Trophoblast cell (in vitro differentiated cells and primary cell): ENCODE results near the gene GOLIM4.

Source experiments
- DNase-seq, 2 donors: peaks; one replicate each; pipeline ENCODE4 v3.0.0-alpha.2; 2016
- H2AFZ ChIP-seq: 2 replicates; pipeline ENCODE4 v1.6.1; 2013; ENCODE audit warnings: low read length, moderate library complexity, mild to moderate bottlenecking; ENCODE audit not compliant: insufficient read depth, poor library complexity
- H2AK5ac ChIP-seq: 2 replicates; pipeline ENCODE4 v1.6.1; 2013; ENCODE audit warnings: mild to moderate bottlenecking, low read length
- H2BK120ac ChIP-seq: 2 replicates; pipeline ENCODE4 v1.6.1; 2013; ENCODE audit warnings: low read length, mild to moderate bottlenecking, moderate library complexity; ENCODE audit not compliant: insufficient read depth, poor library complexity
- H2BK12ac ChIP-seq: 2 replicates; pipeline ENCODE4 v1.6.1; 2013; ENCODE audit warnings: mild to moderate bottlenecking, low read length, moderate library complexity
- H2BK5ac ChIP-seq: 2 replicates; pipeline ENCODE4 v1.6.1; 2013; ENCODE audit warnings: low read length, low read depth, moderate library complexity, mild to moderate bottlenecking; ENCODE audit not compliant: poor library complexity
- H3K14ac ChIP-seq: 2 replicates; pipeline ENCODE4 v1.6.1; 2013; ENCODE audit warnings: mild to moderate bottlenecking, low read length
- H3K18ac ChIP-seq: 2 replicates; pipeline ENCODE4 v1.6.1; 2013; ENCODE audit warnings: mild to moderate bottlenecking, low read length
- H3K23ac ChIP-seq: 2 replicates; pipeline ENCODE4 v1.6.1; 2013; ENCODE audit warnings: low read length
- H3K27ac ChIP-seq: 2 replicates; pipeline ENCODE4 v1.5.1; 2013; ENCODE audit warnings: low read depth, mild to moderate bottlenecking, inconsistent platforms, low read length, moderate library complexity
- H3K27me3 ChIP-seq: 2 replicates; pipeline ENCODE4 v1.6.1; 2013; ENCODE audit warnings: inconsistent platforms, mild to moderate bottlenecking, low read length, moderate library complexity; ENCODE audit not compliant: insufficient read depth
- H3K36me3 ChIP-seq, 2 experiments: 1 replicate in 1 of 2; 2 replicates in 1 of 2; pipeline ENCODE4 v1.6.1; 2013; ENCODE audit warnings: low read length in 2 of 2, mild to moderate bottlenecking in 2 of 2, moderate library complexity in 1 of 2; ENCODE audit not compliant: insufficient read depth in 2 of 2, control insufficient read depth in 1 of 2
- H3K4ac ChIP-seq: 2 replicates; pipeline ENCODE4 v1.6.1; 2013; ENCODE audit warnings: low read depth, mild to moderate bottlenecking, low read length, moderate library complexity
- H3K4me1 ChIP-seq, 2 experiments: 1 replicate in 1 of 2; 2 replicates in 1 of 2; pipeline ENCODE4 v1.6.1; 2013; ENCODE audit warnings: low read length in 2 of 2, mild to moderate bottlenecking in 2 of 2, moderate library complexity in 1 of 2; ENCODE audit not compliant: insufficient read depth in 2 of 2, control insufficient read depth in 1 of 2
- H3K4me2 ChIP-seq: 2 replicates; pipeline ENCODE4 v1.6.1; 2013; ENCODE audit warnings: inconsistent platforms, mild to moderate bottlenecking, low read length, moderate library complexity
- H3K4me3 ChIP-seq: 2 replicates; pipeline ENCODE4 v1.5.1; 2013; ENCODE audit warnings: mild to moderate bottlenecking, low read depth, low read length, inconsistent platforms
- H3K79me1 ChIP-seq: one replicate; pipeline ENCODE4 v1.6.1; 2013; ENCODE audit warnings: low read length
- H3K79me2 ChIP-seq: 2 replicates; pipeline ENCODE4 v1.6.1; 2013; ENCODE audit warnings: low read length, mild to moderate bottlenecking; ENCODE audit not compliant: control insufficient read depth, insufficient read depth, poor library complexity
- H3K9ac ChIP-seq: 2 replicates; pipeline ENCODE4 v1.6.1; 2013; ENCODE audit warnings: mild to moderate bottlenecking, low read length
- H3K9me3 ChIP-seq: 2 replicates; pipeline ENCODE4 v1.6.1; 2013; ENCODE audit warnings: low read depth, mild to moderate bottlenecking, control low read depth, inconsistent platforms, low read length; ENCODE audit not compliant: insufficient read depth
- H4K12ac ChIP-seq: 2 replicates; pipeline ENCODE4 v1.6.1; 2013; ENCODE audit warnings: low read depth, mild to moderate bottlenecking, low read length, moderate library complexity
- H4K8ac ChIP-seq: 2 replicates; pipeline ENCODE4 v1.6.1; 2013; ENCODE audit warnings: low read depth, mild to moderate bottlenecking, low read length, moderate library complexity
- H4K91ac ChIP-seq: one replicate; pipeline ENCODE4 v1.6.1; 2013; ENCODE audit warnings: low read depth, mild to moderate bottlenecking, low read length, moderate library complexity
- WGBS: extraction: QIAGEN DNeasy Blood & Tissue Kit; methylation state at CpG from one replicate; pipeline ENCODE4 v1.1.7; 2013; ENCODE audit warnings: missing lambda C conversion rate; ENCODE audit not compliant: insufficient read length, insufficient coverage; ENCODE audit errors: extremely low coverage; 5-methylcytosine and 5-hydroxymethylcytosine counted together

Gene GOLIM4

DNA sequence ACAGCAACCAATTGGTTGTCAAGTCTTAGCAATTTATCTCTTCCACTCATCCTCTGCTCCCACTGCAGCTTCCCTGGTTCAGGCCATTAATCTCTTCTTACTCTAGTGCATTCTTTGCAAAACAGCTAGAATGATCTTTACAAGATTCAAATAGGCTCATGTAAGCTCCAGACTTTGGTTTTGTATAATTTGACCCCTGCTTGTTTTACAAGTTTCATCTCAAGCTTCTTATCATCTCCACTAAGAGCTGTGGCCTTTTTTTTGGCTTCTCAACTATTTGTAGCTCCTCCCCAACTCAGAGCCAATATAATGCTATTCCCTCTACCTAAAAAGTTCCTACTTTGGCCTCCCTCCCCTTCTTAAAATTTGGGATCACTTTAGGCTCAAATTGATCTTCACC, 121.8 kb downstream of the GOLIM4 start:
- H3K18ac ChIP-seq = no peak overlapping the region
- no peaks in the 10 kb centered on the region for H3K9me3 ChIP-seq
- H4K8ac ChIP-seq = no peak overlapping the region
- H3K36me3 ChIP-seq = no peaks in the 10 kb centered on the region
- H3K4me1 ChIP-seq = no peaks in the 10 kb centered on the region
- H3K23ac ChIP-seq = no peak overlapping the region
- H2AK5ac ChIP-seq = no peak overlapping the region
- H3K9ac ChIP-seq = no peak overlapping the region
- no peak overlapping the region for H3K4me3 ChIP-seq
- no peak overlapping the region for H2BK12ac ChIP-seq
- H3K4ac ChIP-seq = no peak overlapping the region
- no peak overlapping the region for H2AFZ ChIP-seq
- H3K14ac ChIP-seq = no peak overlapping the region
- H3K79me1 ChIP-seq = no peaks in the 10 kb centered on the region
- H4K91ac ChIP-seq = no peak overlapping the region
- H2BK5ac ChIP-seq = no peak overlapping the region
- no peak overlapping the region for H3K27ac ChIP-seq
- no peaks in the 10 kb centered on the region for H3K27me3 ChIP-seq
- no peak overlapping the region for H3K4me2 ChIP-seq
- no peaks in the 10 kb centered on the region for H3K79me2 ChIP-seq
- no peak overlapping the region for H2BK120ac ChIP-seq
- no peak overlapping the region for H4K12ac ChIP-seq
- no peak for DNase-seq

DNA sequence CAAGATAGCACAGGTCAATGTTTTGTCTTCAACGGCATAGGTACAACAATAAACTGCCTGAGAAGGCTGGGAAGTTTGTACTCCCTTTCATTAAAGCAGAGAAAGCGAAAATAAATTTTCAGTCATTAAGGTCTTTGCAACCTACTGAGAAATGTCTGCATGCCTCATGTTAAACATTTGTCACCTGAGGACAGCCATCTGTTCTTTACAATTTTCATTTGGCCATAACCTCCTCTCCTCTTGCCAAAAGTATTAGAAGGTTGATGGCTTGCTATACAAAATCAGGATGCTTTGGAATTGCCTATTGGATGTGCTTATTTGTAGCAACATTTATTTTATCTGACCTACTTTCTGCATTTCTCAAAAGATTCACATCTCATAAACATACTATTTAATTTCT, 122.7 kb downstream of the GOLIM4 start:
- Histone ChIP-seq H4K12ac (no peak overlapping the region), H3K4ac (no peak overlapping the region), H3K18ac (no peak overlapping the region), H3K79me1 (no peaks in the 10 kb centered on the region), H3K4me1 (no peaks in the 10 kb centered on the region), H3K79me2 (no peaks in the 10 kb centered on the region), H3K27ac (no peak overlapping the region), H2AFZ (no peak overlapping the region), H3K9ac (no peak overlapping the region), H2BK5ac (no peak overlapping the region), H3K36me3 (no peaks in the 10 kb centered on the region), H2BK120ac (no peak overlapping the region), H3K4me2 (no peak overlapping the region), H4K8ac (no peak overlapping the region), H3K4me3 (no peak overlapping the region), H2BK12ac (no peak overlapping the region), H3K9me3 (no peaks in the 10 kb centered on the region), H4K91ac (no peak overlapping the region), H2AK5ac (no peak overlapping the region), H3K27me3 (no peaks in the 10 kb centered on the region), H3K14ac (no peak overlapping the region), H3K23ac (no peak overlapping the region)
- no CpG with 5 or more reads among the region's 2 CpGs for WGBS
- DNase-seq = no peak

DNA sequence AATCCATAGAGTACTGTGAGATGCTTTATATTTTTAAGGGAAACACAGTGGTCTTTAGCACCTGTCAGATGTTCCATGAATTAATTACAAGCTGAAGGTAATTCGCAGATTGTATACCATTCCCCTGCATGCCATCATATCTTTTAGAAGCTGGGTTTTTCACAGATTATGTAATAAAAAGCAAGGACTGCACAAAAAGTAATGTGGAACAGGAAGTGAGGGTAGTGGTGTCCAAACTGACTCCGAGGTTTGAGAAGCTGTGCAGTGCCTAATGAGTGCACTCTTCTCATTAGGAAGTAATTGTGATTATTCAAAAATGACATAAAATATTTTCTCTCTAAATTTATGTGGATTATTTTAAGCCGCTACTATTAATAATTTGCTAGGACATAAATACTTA, 123.2 kb downstream of the GOLIM4 start:
- H2BK12ac ChIP-seq = no peak overlapping the region
- H3K79me2 ChIP-seq = no peaks in the 10 kb centered on the region
- H4K91ac ChIP-seq = no peak overlapping the region
- no peak overlapping the region for H4K12ac ChIP-seq
- H3K36me3 ChIP-seq = no peaks in the 10 kb centered on the region
- H2AFZ ChIP-seq = no peak overlapping the region
- no peak overlapping the region for H3K23ac ChIP-seq
- no peak overlapping the region for H2BK120ac ChIP-seq
- DNase-seq = peak in 1 of 2 donors; percentile 9
- H2AK5ac ChIP-seq = no peak overlapping the region
- H3K14ac ChIP-seq = no peak overlapping the region
- no peak overlapping the region for H3K4me3 ChIP-seq
- H4K8ac ChIP-seq = no peak overlapping the region
- no peaks in the 10 kb centered on the region for H3K4me1 ChIP-seq
- no CpG with 5 or more reads among the region's 3 CpGs for WGBS
- no peak overlapping the region for H3K4ac ChIP-seq
- H3K9ac ChIP-seq = no peak overlapping the region
- no peaks in the 10 kb centered on the region for H3K9me3 ChIP-seq
- no peak overlapping the region for H3K4me2 ChIP-seq
- no peak overlapping the region for H3K18ac ChIP-seq
- H3K27ac ChIP-seq = no peak overlapping the region
- no peaks in the 10 kb centered on the region for H3K79me1 ChIP-seq
- H3K27me3 ChIP-seq = no peaks in the 10 kb centered on the region
- no peak overlapping the region for H2BK5ac ChIP-seq

DNA sequence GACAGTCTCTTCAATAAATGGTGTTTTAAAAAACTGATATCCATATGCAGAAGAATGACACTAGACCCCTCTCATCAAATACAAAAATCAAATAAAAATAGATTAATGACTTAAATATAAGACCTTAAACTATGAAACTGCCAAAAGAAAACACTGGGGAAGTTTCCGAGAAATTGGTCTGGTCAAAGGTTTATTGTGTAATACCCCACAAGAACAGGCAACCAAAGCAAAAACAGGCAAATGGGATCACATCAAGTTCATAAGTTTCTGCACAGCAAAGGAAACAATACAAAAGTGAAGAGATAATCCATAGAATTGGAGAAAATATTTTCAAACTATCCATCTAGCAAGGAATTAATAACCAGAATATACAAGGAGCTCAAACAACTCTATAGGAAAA, 126.2 kb downstream of the GOLIM4 start:
- Histone ChIP-seq H4K8ac (no peak overlapping the region), H2BK5ac (no peak overlapping the region), H3K27ac (no peak overlapping the region), H4K12ac (no peak overlapping the region), H3K79me1 (no peaks in the 10 kb centered on the region), H2AFZ (no peak overlapping the region), H2BK12ac (no peak overlapping the region), H3K4me1 (no peaks in the 10 kb centered on the region), H3K18ac (no peak overlapping the region), H3K4ac (no peak overlapping the region), H3K27me3 (no peaks in the 10 kb centered on the region), H3K14ac (no peak overlapping the region), H4K91ac (no peak overlapping the region), H3K4me2 (no peak overlapping the region), H3K36me3 (no peaks in the 10 kb centered on the region), H2AK5ac (no peak overlapping the region), H3K4me3 (no peak overlapping the region), H2BK120ac (no peak overlapping the region), H3K9me3 (no peaks in the 10 kb centered on the region), H3K23ac (no peak overlapping the region), H3K9ac (no peak overlapping the region), H3K79me2 (no peaks in the 10 kb centered on the region)
- DNase-seq = no peak
- no CpG with 5 or more reads among the region's 1 CpG for WGBS
